Neural cell (in vitro differentiated cells): ENCODE results near the gene CYP19A1. TPM values are rescaled to one million over a fixed set of nuclear protein-coding genes. Genes with fewer than 3 reads are reported as not detected.

Experiments
- H2AFZ ChIP-seq: fragments of 200-600, 300-800 bp; sonication (generic), shearing (Covaris generic); 2 replicates; pipeline ENCODE4 v1.6.0; 2014; ENCODE audit warnings: low read depth, mild to moderate bottlenecking, antibody characterized with exemption, low read length, moderate library complexity
- H3F3A ChIP-seq: fragments of 200-600 bp; shearing (Covaris generic); 2 replicates; pipeline ENCODE4 v1.6.1; 2016; ENCODE audit warnings: mild to moderate bottlenecking, moderate library complexity, mixed read lengths, antibody characterized with exemption, low read length; ENCODE audit not compliant: insufficient read depth, poor library complexity, severe bottlenecking
- H3K27ac ChIP-seq: fragments of 200-600, 300-800 bp; sonication (generic), shearing (Covaris generic); 2 replicates; pipeline ENCODE4 v1.5.1; 2014; ENCODE audit warnings: mild to moderate bottlenecking, low read length, moderate library complexity
- H3K27me3 ChIP-seq: fragments of 300-800, 200-600 bp; sonication (generic), shearing (Covaris generic); 2 replicates; pipeline ENCODE4 v1.6.0; 2014; ENCODE audit warnings: mild to moderate bottlenecking, low read depth, low read length, moderate library complexity; ENCODE audit not compliant: insufficient read depth
- H3K36me3 ChIP-seq: fragments of 300-800, 200-600 bp; sonication (generic), shearing (Covaris generic); 2 replicates; pipeline ENCODE4 v1.5.1; 2014; ENCODE audit warnings: mild to moderate bottlenecking, antibody characterized with exemption, low read length, moderate library complexity; ENCODE audit not compliant: insufficient read depth
- H3K4me2 ChIP-seq: fragments of 300-800, 200-600 bp; sonication (generic), shearing (Covaris generic); 2 replicates; pipeline ENCODE4 v1.6.0; 2014; ENCODE audit warnings: mild to moderate bottlenecking, low read length
- H3K4me3 ChIP-seq: fragments of 300-800, 200-600 bp; sonication (generic), shearing (Covaris generic); 2 replicates; pipeline ENCODE4 v1.5.1; 2014; ENCODE audit warnings: mild to moderate bottlenecking, low read length, moderate library complexity
- H3K79me2 ChIP-seq: fragments of 200-600 bp; shearing (Covaris generic); replicated peaks from 2 replicates; pipeline ENCODE4 v1.6.0; 2014; ENCODE audit warnings: mild to moderate bottlenecking, low read length, moderate library complexity; ENCODE audit not compliant: insufficient read depth
- H3K9ac ChIP-seq: fragments of 300-800, 200-600 bp; sonication (generic), shearing (Covaris generic); 2 replicates; pipeline ENCODE4 v1.6.1; 2016; ENCODE audit warnings: mild to moderate bottlenecking, low read length, mixed read lengths
- H3K9me2 ChIP-seq: fragments of 200-600 bp; shearing (Covaris generic); 2 replicates; pipeline ENCODE4 v1.6.1; 2016; ENCODE audit warnings: mild to moderate bottlenecking, low read length, mixed read lengths; ENCODE audit not compliant: insufficient read depth
- H3K9me3 ChIP-seq: fragments of 200-600, 300-800 bp; sonication (generic), shearing (Covaris generic); 2 replicates; pipeline ENCODE4 v1.6.1; 2016; ENCODE audit warnings: mild to moderate bottlenecking, mixed run types, low read length, moderate library complexity, mixed read lengths
- H4K20me1 ChIP-seq: fragments of 200-600 bp; shearing (Covaris generic); 2 replicates; pipeline ENCODE4 v1.6.1; 2016; ENCODE audit warnings: mild to moderate bottlenecking, mixed run types; ENCODE audit not compliant: insufficient read depth
- CTCF ChIP-seq: fragments of 450-650 bp; IDR thresholded peaks from 2 replicates; pipeline ENCODE4 v1.5.1; 2014; ENCODE audit warnings: antibody characterized with exemption, mild to moderate bottlenecking, moderate library complexity; ENCODE audit not compliant: poor library complexity, severe bottlenecking
- EZH2 ChIP-seq: fragments of 200-600, 300-800 bp; shearing (Covaris generic), sonication (generic); IDR thresholded peaks from 2 replicates; pipeline ENCODE4 v1.6.1; 2014; ENCODE audit warnings: antibody characterized with exemption, low read length, borderline replicate concordance, mild to moderate bottlenecking; ENCODE audit not compliant: insufficient read depth, poor library complexity, severe bottlenecking
- MXI1 ChIP-seq: fragments of 450-650 bp; conservative IDR thresholded peaks from 2 replicates; pipeline ENCODE4 v1.6.1; 2014; ENCODE audit warnings: antibody characterized with exemption, mild to moderate bottlenecking; ENCODE audit not compliant: poor library complexity, severe bottlenecking
- RAD21 ChIP-seq: fragments of 450-650 bp; conservative IDR thresholded peaks from 2 replicates; pipeline ENCODE4 v1.6.1; 2014; ENCODE audit warnings: antibody characterized with exemption, mild to moderate bottlenecking, moderate library complexity
- REST ChIP-seq: IDR thresholded peaks from 2 replicates; pipeline ENCODE4 v1.6.1; 2012; ENCODE audit warnings: borderline replicate concordance
- SMC3 ChIP-seq: fragments of 450-650 bp; conservative IDR thresholded peaks from 2 replicates; pipeline ENCODE4 v1.6.1; 2014; ENCODE audit warnings: antibody characterized with exemption, mild to moderate bottlenecking, moderate library complexity; ENCODE audit not compliant: poor library complexity
- TAF1 ChIP-seq: IDR thresholded peaks from 2 replicates; pipeline ENCODE4 v1.6.1; 2012; ENCODE audit warnings: low read depth
- polyA plus RNA-seq: library from polyadenylated mRNA; depleted of rRNA; stranded (reverse); fragments of >200 nt; gene quantifications from 2 replicates; pipeline ENCODE4 v1.2.3, GENCODE V29; 2014

Gene CYP19A1
- polyA plus RNA-seq, 1 donor from 2014 or later: not detected

DNA sequence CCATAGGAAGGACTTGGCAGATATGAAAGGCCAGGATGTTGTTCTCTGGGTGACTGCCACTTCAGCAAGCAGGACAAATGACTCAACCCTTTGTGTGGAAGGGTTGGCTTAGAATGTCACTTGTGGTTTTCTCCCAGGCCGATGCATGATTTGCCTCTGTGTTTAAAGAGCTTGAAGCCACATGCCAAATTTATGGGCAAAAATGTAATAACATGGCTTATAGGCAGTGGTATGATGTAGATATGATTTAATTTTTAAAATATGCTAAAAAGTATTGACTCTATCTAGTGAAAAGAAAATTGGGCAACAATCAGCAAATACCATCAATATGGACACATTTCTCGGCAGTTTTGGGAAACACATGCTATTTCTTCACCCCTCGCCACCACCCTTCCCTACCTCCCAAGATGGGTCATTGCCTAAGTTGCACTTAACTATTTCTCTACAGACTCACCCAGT is 114.6 kb downstream of the CYP19A1 start:
- no peaks in the 10 kb centered on the region for H4K20me1 ChIP-seq
- H3K27me3 ChIP-seq: no peaks in the 10 kb centered on the region
- no peaks in the 10 kb centered on the region for H3K36me3 ChIP-seq
- no peaks in the 10 kb centered on the region for H3F3A ChIP-seq
- H3K4me3 ChIP-seq: no peak overlapping the region
- no peak overlapping the region for H3K27ac ChIP-seq
- no peak overlapping the region for H2AFZ ChIP-seq
- no peaks in the 10 kb centered on the region for H3K9me2 ChIP-seq
- H3K9ac ChIP-seq: no peak overlapping the region
- H3K4me2 ChIP-seq: no peak overlapping the region
- H3K79me2 ChIP-seq: no peaks in the 10 kb centered on the region
- no peaks in the 10 kb centered on the region for H3K9me3 ChIP-seq
- TF ChIP-seq RAD21 (no peak), MXI1 (no peak), CTCF (no peak)

DNA sequence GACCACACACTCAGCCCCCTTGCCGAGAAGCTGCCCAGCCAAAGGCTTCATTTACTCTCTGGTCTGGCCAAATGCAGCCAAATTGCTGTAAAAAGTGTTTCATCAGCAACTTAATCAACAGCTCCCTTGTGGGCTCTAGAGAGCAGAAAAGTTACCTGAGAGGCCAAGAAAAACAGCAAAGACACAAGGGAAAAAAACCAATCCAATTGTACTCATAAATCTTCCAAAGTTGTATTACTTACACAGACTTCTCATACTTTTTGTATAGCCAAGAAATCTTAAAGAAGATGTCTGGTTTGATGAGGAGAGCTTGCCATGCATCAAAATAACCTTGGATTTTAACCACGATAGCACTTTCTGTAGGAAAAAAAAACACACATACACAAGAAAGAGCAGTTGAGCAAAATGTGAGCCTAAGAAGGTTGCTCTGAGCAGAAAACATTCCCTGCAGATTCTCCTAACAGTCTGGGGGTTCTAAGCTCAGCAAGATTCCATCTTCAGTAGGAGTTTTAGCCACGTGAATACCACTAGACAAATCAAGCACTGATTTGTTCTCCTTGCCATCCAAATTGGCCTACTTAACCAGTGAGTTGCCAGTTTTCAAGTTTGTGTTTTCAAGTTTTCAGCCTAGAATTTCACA is 120.0 kb downstream of the CYP19A1 start:
- no peak overlapping the region for H2AFZ ChIP-seq
- H3K27me3 ChIP-seq: no peaks in the 10 kb centered on the region
- no peaks in the 10 kb centered on the region for H3K36me3 ChIP-seq
- H3K9me2 ChIP-seq: no peaks in the 10 kb centered on the region
- H3K4me2 ChIP-seq: no peak overlapping the region
- TF ChIP-seq TAF1 (no peak), RAD21 (no peak), CTCF (no peak), EZH2 (no peak), SMC3 (no peak), REST (no peak)
- no peak overlapping the region for H3K27ac ChIP-seq
- H4K20me1 ChIP-seq: no peaks in the 10 kb centered on the region
- H3F3A ChIP-seq: no peaks in the 10 kb centered on the region
- no peak overlapping the region for H3K4me3 ChIP-seq
- no peak overlapping the region for H3K9ac ChIP-seq
- no peaks in the 10 kb centered on the region for H3K79me2 ChIP-seq
- no peaks in the 10 kb centered on the region for H3K9me3 ChIP-seq
